ENCODE measurements around the gene SCAPER. TPM values are rescaled to one million over a fixed set of nuclear protein-coding genes. Genes with fewer than 3 reads are reported as not detected.
"Not testable (repeated sequence)": the region's sequence is repeated elsewhere in the genome, so short reads cannot be mapped to it uniquely, and the experiment has no call there.

Gene SCAPER
- total RNA-seq, 1 experiment from 2014 or later = 21.5 TPM

DNA sequence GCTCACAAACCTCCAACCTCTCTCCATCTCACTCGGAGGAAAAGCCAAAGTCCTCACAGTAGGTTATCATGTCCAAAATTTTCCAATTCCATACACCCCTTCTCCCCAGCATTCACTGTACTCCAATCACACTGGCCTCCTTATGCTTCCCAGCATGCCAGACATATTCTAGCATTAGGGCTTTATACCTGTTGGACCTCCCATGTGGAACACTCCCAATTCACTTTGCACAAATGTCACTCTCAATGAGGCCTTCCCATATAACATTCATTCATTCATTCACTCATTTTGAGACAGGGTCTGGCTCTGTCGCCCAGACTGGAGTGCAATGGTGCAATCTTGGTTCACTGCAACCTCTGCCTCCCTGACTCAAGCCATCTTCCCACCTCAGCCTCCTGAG lies 19.9 kb downstream of the SCAPER start:
- no peak overlapping the region for H3K4me3 ChIP-seq (ENCODE audit: low read depth, low read length, poor library complexity, severe bottlenecking)
- no TSS peak for BruUV-seq (replicated peaks)
- H3K9me3 ChIP-seq (ENCODE audit: low read depth, low read length, poor library complexity, severe bottlenecking) = no peaks in the 10 kb centered on the region
- TF ChIP-seq, protein P1, sequence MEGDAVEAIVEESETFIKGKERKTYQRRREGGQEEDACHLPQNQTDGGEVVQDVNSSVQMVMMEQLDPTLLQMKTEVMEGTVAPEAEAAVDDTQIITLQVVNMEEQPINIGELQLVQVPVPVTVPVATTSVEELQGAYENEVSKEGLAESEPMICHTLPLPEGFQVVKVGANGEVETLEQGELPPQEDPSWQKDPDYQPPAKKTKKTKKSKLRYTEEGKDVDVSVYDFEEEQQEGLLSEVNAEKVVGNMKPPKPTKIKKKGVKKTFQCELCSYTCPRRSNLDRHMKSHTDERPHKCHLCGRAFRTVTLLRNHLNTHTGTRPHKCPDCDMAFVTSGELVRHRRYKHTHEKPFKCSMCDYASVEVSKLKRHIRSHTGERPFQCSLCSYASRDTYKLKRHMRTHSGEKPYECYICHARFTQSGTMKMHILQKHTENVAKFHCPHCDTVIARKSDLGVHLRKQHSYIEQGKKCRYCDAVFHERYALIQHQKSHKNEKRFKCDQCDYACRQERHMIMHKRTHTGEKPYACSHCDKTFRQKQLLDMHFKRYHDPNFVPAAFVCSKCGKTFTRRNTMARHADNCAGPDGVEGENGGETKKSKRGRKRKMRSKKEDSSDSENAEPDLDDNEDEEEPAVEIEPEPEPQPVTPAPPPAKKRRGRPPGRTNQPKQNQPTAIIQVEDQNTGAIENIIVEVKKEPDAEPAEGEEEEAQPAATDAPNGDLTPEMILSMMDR (conservative IDR thresholded peaks at IDR 0.05; ENCODE audit: low read depth, low read length) = no peak
- TF ChIP-seq EZH2 (IDR thresholded peaks at IDR 0.05; ENCODE audit: borderline replicate concordance, low read depth, low read length, poor library complexity, severe bottlenecking) = no peak
- H3K27ac ChIP-seq (ENCODE audit: low read depth, low read length, poor library complexity, severe bottlenecking) = no peak overlapping the region
- ChIA-PET CTCF (no interaction called here), POLR2A (ENCODE audit: low non-redundant PET) (no interaction called here)
- H3K27me3 ChIP-seq (replicated peaks; ENCODE audit: insufficient read depth, low read depth, low read length, poor library complexity) = no peaks in the 10 kb centered on the region
- DNase-seq (ENCODE audit: low spot score) = no peak
- intact Hi-C loops (cut with micrococcal nuclease; ENCODE audit: unreplicated experiment) = no loop called here
- no peaks in the 10 kb centered on the region for H3K36me3 ChIP-seq (ENCODE audit: insufficient read depth, low read length, poor library complexity, severe bottlenecking)
- no peaks in the 10 kb centered on the region for H3K4me1 ChIP-seq (ENCODE audit: insufficient read depth, low read length, poor library complexity, severe bottlenecking)

- no peaks in the 10 kb centered on the region for H3K27me3 ChIP-seq (replicated peaks; ENCODE audit: insufficient read depth, low read depth, low read length, poor library complexity)
- H3K27ac ChIP-seq (ENCODE audit: low read depth, low read length, poor library complexity, severe bottlenecking) = no peak overlapping the region
- POLR2A ChIA-PET (ENCODE audit: low non-redundant PET) = no interaction called here
- CTCF ChIA-PET = no interaction called here
- DNase-seq (ENCODE audit: low spot score) = no peak
- no peak overlapping the region for H3K4me3 ChIP-seq (ENCODE audit: low read depth, low read length, poor library complexity, severe bottlenecking)
- TF ChIP-seq, protein P1 (conservative IDR thresholded peaks at IDR 0.05; ENCODE audit: low read depth, low read length) = no peak
- TF ChIP-seq EZH2 (IDR thresholded peaks at IDR 0.05; ENCODE audit: borderline replicate concordance, low read depth, low read length, poor library complexity, severe bottlenecking) = no peak
- peaks cover 4% of the 10 kb centered on the region for H3K4me1 ChIP-seq (ENCODE audit: insufficient read depth, low read length, poor library complexity, severe bottlenecking)
- intact Hi-C loops (cut with micrococcal nuclease; ENCODE audit: unreplicated experiment) = no loop called here
- H3K36me3 ChIP-seq (ENCODE audit: insufficient read depth, low read length, poor library complexity, severe bottlenecking) = no peaks in the 10 kb centered on the region
- no TSS peak for BruUV-seq (replicated peaks)
- no peaks in the 10 kb centered on the region for H3K9me3 ChIP-seq (ENCODE audit: low read depth, low read length, poor library complexity, severe bottlenecking)
Observed at GRCh38 chr15:76875911-76876310, 29.2 kb downstream of the SCAPER start.

GRCh38 chr15:76873066-76873465 lies 32.1 kb downstream of the SCAPER start:
- H3K4me3 ChIP-seq (ENCODE audit: low read depth, low read length, poor library complexity, severe bottlenecking); H3K27ac ChIP-seq (ENCODE audit: low read depth, low read length, poor library complexity, severe bottlenecking); H3K9me3 ChIP-seq (ENCODE audit: low read depth, low read length, poor library complexity, severe bottlenecking); POLR2A ChIA-PET (ENCODE audit: low non-redundant PET); H3K36me3 ChIP-seq (ENCODE audit: insufficient read depth, low read length, poor library complexity, severe bottlenecking); BruUV-seq (replicated peaks); H3K27me3 ChIP-seq (replicated peaks; ENCODE audit: insufficient read depth, low read depth, low read length, poor library complexity); CTCF ChIA-PET; H3K4me1 ChIP-seq (ENCODE audit: insufficient read depth, low read length, poor library complexity, severe bottlenecking): not testable (repeated sequence)
- intact Hi-C loops (cut with micrococcal nuclease; ENCODE audit: unreplicated experiment) = loop anchor here (5.0 kb wide), 1 partner anchor 864 kb away; no protein-coding TSS in a partner anchor
- peak; percentile 57 for DNase-seq (ENCODE audit: low spot score)

GRCh38 chr15:76871930-76872329 lies 33.2 kb downstream of the SCAPER start:
- Histone ChIP-seq H3K9me3 (ENCODE audit: low read depth, low read length, poor library complexity, severe bottlenecking) (no peaks in the 10 kb centered on the region), H3K4me3 (ENCODE audit: low read depth, low read length, poor library complexity, severe bottlenecking) (no peak overlapping the region), H3K27me3 (replicated peaks; ENCODE audit: insufficient read depth, low read depth, low read length, poor library complexity) (no peaks in the 10 kb centered on the region), H3K4me1 (ENCODE audit: insufficient read depth, low read length, poor library complexity, severe bottlenecking) (peaks cover 4% of the 10 kb centered on the region), H3K36me3 (ENCODE audit: insufficient read depth, low read length, poor library complexity, severe bottlenecking) (no peaks in the 10 kb centered on the region), H3K27ac (ENCODE audit: low read depth, low read length, poor library complexity, severe bottlenecking) (peak overlapping the region; percentile 69)
- BruUV-seq (replicated peaks) = TSS peak; percentile 24
- ChIA-PET POLR2A (ENCODE audit: low non-redundant PET) (no interaction called here), CTCF (no interaction called here)
- DNase-seq (ENCODE audit: low spot score) = no peak
- intact Hi-C loops (cut with micrococcal nuclease; ENCODE audit: unreplicated experiment) = loop anchor here (5.0 kb wide), 1 partner anchor 865 kb away; no protein-coding TSS in a partner anchor
- TF ChIP-seq, protein P1 (conservative IDR thresholded peaks at IDR 0.05; ENCODE audit: low read depth, low read length) = no peak
- TF ChIP-seq EZH2 (IDR thresholded peaks at IDR 0.05; ENCODE audit: borderline replicate concordance, low read depth, low read length, poor library complexity, severe bottlenecking) = no peak
